22Rv1 (cell line): Measurements from ENCODE around the gene SREBF1.

Experiments
- CTCF ChIP-seq: fragments of 450-650 bp; IDR thresholded peaks from 2 replicates; pipeline ENCODE4 v1.5.1; 2017; ENCODE audit warnings: mild to moderate bottlenecking
- ZFX ChIP-seq: fragments of 450-650 bp; IDR thresholded peaks from 2 replicates; pipeline ENCODE4 v1.6.1; 2017; ENCODE audit warnings: antibody characterized with exemption, borderline replicate concordance

DNA sequence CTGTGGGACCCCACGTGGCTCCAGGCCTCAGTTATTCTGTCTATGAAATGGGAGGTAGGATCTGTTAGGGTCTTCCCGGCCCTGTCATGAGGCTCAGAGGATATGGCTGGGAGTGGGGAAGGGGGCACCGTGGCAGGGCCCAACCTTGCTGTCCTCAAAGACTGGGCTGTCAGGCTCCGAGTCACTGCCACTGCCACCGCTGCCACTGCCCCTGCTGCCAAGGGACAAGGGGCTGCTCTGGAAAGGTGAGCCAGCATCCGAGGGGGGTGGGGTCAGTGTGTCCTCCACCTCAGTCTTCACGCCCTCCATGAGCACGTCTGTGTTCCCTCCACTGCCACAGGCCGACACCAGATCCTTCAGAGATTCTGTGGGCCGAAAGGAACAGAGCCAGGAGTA lies 19.2 kb downstream of the SREBF1 start:
- no peak for TF ChIP-seq CTCF
- TF ChIP-seq ZFX, result no peak
